SK-N-SH (cell line): ENCODE results near the gene RNF11. TPM values are rescaled to one million over a fixed set of nuclear protein-coding genes. Genes with fewer than 3 reads are reported as not detected.
"Not testable (repeated sequence)": the region's sequence is repeated elsewhere in the genome, so short reads cannot be mapped to it uniquely, and the experiment has no call there.

ENCODE experiments used
- CTCF ChIA-PET: fragments of 300-600, 350-600 bp; formaldehyde crosslinking; extraction: SDS; loops from one replicate; lab custom pipeline; 2021; lab: Yijun Ruan, JAX
- POLR2A ChIA-PET: fragments of 350-600 bp; sonication (Branson Sonifier 250); formaldehyde crosslinking; extraction: SDS; loops from one replicate; lab custom pipeline; 2020; ENCODE audit warnings: antibody characterized with exemption, inconsistent platforms; lab: Yijun Ruan, JAX
- DNase-seq: peaks from one replicate; pipeline ENCODE4 v3.0.0; 2012
- H2AFZ ChIP-seq: fragments of 200-600 bp; sonication (generic); 2 replicates; pipeline ENCODE4 v1.8.1; 2016; ENCODE audit warnings: antibody characterized with exemption, mild to moderate bottlenecking, low read depth
- H3F3A ChIP-seq: fragments of 200-600 bp; sonication (generic); replicated peaks from 2 replicates; pipeline ENCODE3; 2016; ENCODE audit warnings: antibody characterized with exemption, mild to moderate bottlenecking; ENCODE audit not compliant: insufficient read depth
- H3K27ac ChIP-seq, 2 experiments: fragments of 200-500 bp in 1 of 2; fragments of 200-600 bp in 1 of 2; sonication (Bioruptor generic) in 1 of 2; sonication (generic), shearing (Covaris generic) in 1 of 2; 2 replicates each; pipeline versions ENCODE4 v1.5.1 to v1.6.1; 2014 to 2016; ENCODE audit warnings: low read depth in 2 of 2, inconsistent platforms in 1 of 2, low read length in 1 of 2, mild to moderate bottlenecking in 1 of 2, mixed read lengths in 1 of 2
- H3K27me3 ChIP-seq: fragments of 200-600 bp; sonication (generic), shearing (Covaris generic); 2 replicates; pipeline ENCODE4 v1.6.1; 2016; ENCODE audit warnings: mixed run types; ENCODE audit not compliant: insufficient read depth
- H3K36me3 ChIP-seq, 2 experiments: fragments of 200-500 bp in 1 of 2; fragments of 200-600 bp in 1 of 2; sonication (Bioruptor generic) in 1 of 2; sonication (generic) in 1 of 2; replicated peaks in 1 of 2; 2 replicates each; pipeline versions ENCODE3 to v1.5.1; 2014 to 2016; ENCODE audit warnings: low read length in 1 of 2, mild to moderate bottlenecking in 1 of 2; ENCODE audit not compliant: insufficient read depth in 2 of 2, control insufficient read depth in 1 of 2
- H3K4me1 ChIP-seq, 2 experiments: fragments of 200-500 bp in 1 of 2; fragments of 200-600 bp in 1 of 2; sonication (Bioruptor generic) in 1 of 2; sonication (generic), shearing (Covaris generic) in 1 of 2; 2 replicates each; pipeline versions ENCODE4 v1.5.1 to v1.6.1; 2014 to 2016; ENCODE audit warnings: low read depth in 1 of 2, low read length in 1 of 2, mixed run types in 1 of 2; ENCODE audit not compliant: insufficient read depth in 2 of 2, control insufficient read depth in 1 of 2
- H3K4me2 ChIP-seq: fragments of 200-600 bp; sonication (generic), shearing (Covaris generic); 2 replicates; pipeline ENCODE4 v1.6.1; 2017; ENCODE audit warnings: mixed run types
- H3K4me3 ChIP-seq, 2 experiments: fragments of 200-500 bp in 1 of 2; fragments of 200-600 bp in 1 of 2; sonication (Bioruptor generic) in 1 of 2; sonication (generic), shearing (Covaris generic) in 1 of 2; 2 replicates each; pipeline versions ENCODE4 v1.5.1 to v1.8.1; 2014 to 2016; ENCODE audit warnings: low read depth in 2 of 2, inconsistent platforms in 1 of 2, low read length in 1 of 2, mild to moderate bottlenecking in 1 of 2, mixed read lengths in 1 of 2, moderate library complexity in 1 of 2
- H3K79me2 ChIP-seq: fragments of 200-600 bp; sonication (generic); 2 replicates; pipeline ENCODE4 v1.8.1; 2017; ENCODE audit warnings: mild to moderate bottlenecking; ENCODE audit not compliant: insufficient read depth
- H3K9ac ChIP-seq: fragments of 200-600 bp; sonication (generic); 2 replicates; pipeline ENCODE4 v1.6.1; 2017; ENCODE audit warnings: mixed run types
- H3K9me2 ChIP-seq: fragments of 200-600 bp; sonication (generic); 2 replicates; pipeline ENCODE4 v1.6.1; 2017; ENCODE audit warnings: mixed run types
- H3K9me3 ChIP-seq: fragments of 200-600 bp; sonication (generic); 2 replicates; pipeline ENCODE4 v1.6.1; 2017; ENCODE audit warnings: mixed run types, mild to moderate bottlenecking, moderate library complexity
- H4K20me1 ChIP-seq: fragments of 200-600 bp; sonication (generic); 2 replicates; pipeline ENCODE4 v1.6.1; 2017; ENCODE audit warnings: mild to moderate bottlenecking, mixed run types; ENCODE audit not compliant: insufficient read depth
- EZH2phosphoT487 ChIP-seq: fragments of 200-600 bp; sonication (generic); IDR thresholded peaks from 2 replicates; pipeline ENCODE4 v1.6.1; 2017; ENCODE audit warnings: low read depth, mixed run types, mild to moderate bottlenecking, antibody characterized with exemption, moderate library complexity, borderline replicate concordance
- FOXJ3 ChIP-seq: sonication (generic); formaldehyde crosslinking; IDR thresholded peaks from 2 replicates; pipeline ENCODE4 v1.5.1; 2020; ENCODE audit warnings: mild to moderate bottlenecking, missing genetic modification reagents
- GABPA ChIP-seq: IDR thresholded peaks from 2 replicates; pipeline ENCODE4 v1.4.0; 2012; ENCODE audit warnings: low read depth, mild to moderate bottlenecking
- RFX5 ChIP-seq: IDR thresholded peaks from 2 replicates; pipeline ENCODE4 v1.6.1; 2012; ENCODE audit warnings: mild to moderate bottlenecking, improper control_type of control experiment, low read length
- WGBS: methylation state at CpG from one replicate; pipeline ENCODE4 v1.1.6; 2017; ENCODE audit warnings: low lambda C conversion rate; 5-methylcytosine and 5-hydroxymethylcytosine counted together
- polyA plus RNA-seq, 3 experiments: library from polyadenylated mRNA; depleted of rRNA; stranded (reverse); fragments of >200 nt; gene quantifications; 2 replicates each; pipeline ENCODE4 v1.2.3, GENCODE V29; 2012
- TF ChIP-seq, protein P1 (sequence below): IDR thresholded peaks from 2 replicates; pipeline ENCODE4 v1.4.0; 2012; ENCODE audit warnings: low read depth, borderline replicate concordance
- TF ChIP-seq, protein P2 (sequence below): fragments of 150-350 bp; IDR thresholded peaks from 2 replicates; pipeline ENCODE4 v1.6.1; 2017; ENCODE audit warnings: antibody characterized with exemption, low read length, low read depth, borderline replicate concordance

Gene RNF11
- polyA plus RNA-seq, 1 of the 3 experiments (the other 2 are of a cell fraction): 62.5 TPM

DNA sequence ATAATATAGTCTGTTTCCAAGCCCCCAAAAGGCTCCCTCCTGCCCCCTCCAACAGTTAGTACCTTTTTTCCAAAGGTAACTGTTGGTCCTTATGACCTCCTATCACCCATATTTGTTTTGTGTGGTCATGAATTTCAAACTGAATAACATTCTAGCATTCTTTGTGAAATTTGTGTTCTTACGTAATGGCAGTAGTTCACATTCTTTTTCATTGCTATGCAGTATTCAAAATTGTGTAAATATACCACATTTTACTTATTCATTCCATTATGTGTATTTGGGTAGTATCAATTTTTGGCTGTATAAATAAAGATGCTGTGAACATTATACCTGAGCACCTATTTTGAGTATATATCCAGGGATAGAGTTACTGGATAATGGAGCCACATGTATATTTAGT lies 13.4 kb downstream of the RNF11 start (continued):
- no peak for TF ChIP-seq FOXJ3 (CRISPR knock-in tag)
- no peak for TF ChIP-seq GABPA
- TF ChIP-seq, protein P1, sequence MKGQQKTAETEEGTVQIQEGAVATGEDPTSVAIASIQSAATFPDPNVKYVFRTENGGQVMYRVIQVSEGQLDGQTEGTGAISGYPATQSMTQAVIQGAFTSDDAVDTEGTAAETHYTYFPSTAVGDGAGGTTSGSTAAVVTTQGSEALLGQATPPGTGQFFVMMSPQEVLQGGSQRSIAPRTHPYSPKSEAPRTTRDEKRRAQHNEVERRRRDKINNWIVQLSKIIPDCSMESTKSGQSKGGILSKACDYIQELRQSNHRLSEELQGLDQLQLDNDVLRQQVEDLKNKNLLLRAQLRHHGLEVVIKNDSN: no peak
- TF ChIP-seq, all 33 proteins: peak for 0

DNA sequence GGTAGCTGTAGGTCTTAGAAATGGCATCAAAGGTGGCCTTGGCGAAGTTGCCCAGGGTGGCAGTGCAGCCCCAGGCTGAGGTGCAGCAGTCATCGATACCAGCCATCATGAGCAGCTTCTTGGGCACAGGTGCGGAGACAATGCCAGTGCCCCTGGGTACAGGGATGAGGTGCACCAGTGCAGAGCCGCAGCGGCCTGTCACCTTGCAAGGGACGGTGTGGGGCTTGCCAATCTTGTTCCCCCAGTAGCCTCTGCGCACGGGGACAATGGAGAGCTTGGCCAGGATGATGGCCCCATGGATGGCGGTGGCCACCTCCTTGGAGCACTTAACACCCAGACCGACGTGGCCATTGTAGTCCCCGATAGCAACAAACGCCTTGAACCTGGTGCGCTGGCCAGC lies 14.7 kb downstream of the RNF11 start:
- H3K36me3 ChIP-seq, H3K9me3 ChIP-seq, H3F3A ChIP-seq, H3K27ac ChIP-seq, H2AFZ ChIP-seq, H3K4me3 ChIP-seq, H3K9ac ChIP-seq, H3K9me2 ChIP-seq, H3K4me2 ChIP-seq, H3K27me3 ChIP-seq, DNase-seq, POLR2A ChIA-PET, H3K4me1 ChIP-seq: not testable (repeated sequence)
- Histone ChIP-seq H3K79me2 (peaks cover 99% of the 10 kb centered on the region), H4K20me1 (peaks cover 100% of the 10 kb centered on the region)
- 100% methylated on average over 5 of the region's 14 CpGs for WGBS
- CTCF ChIA-PET: interaction anchor here (1.5 kb wide), 1 partner anchor 61 kb away, joined by 4 read pairs; no protein-coding TSS in a partner anchor

DNA sequence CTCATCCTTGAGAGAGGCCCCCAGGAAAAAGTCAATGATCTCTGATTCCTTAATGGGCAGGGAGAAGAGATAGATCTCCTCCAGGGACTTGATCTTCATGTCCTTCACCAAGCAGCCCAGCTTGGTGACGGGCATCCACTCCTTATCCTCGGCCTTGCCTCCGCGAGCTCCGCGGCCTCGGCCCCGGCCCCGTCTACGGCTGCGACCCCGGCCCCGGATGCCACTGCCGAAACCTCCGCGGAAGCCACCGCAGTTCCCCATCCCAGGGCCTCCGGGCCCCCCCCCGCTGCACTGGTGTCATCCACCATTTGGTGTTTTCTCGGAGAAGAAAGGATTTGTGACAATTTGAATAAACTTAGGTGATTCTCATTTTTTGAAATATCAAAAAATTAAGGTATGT lies 15.1 kb downstream of the RNF11 start:
- H3K9ac ChIP-seq, H3K9me3 ChIP-seq, H3K36me3 ChIP-seq, H3K27me3 ChIP-seq, H3F3A ChIP-seq, H2AFZ ChIP-seq, H3K4me2 ChIP-seq, H3K4me1 ChIP-seq, H3K27ac ChIP-seq, H3K4me3 ChIP-seq, DNase-seq, H3K9me2 ChIP-seq: not testable (repeated sequence)
- Histone ChIP-seq H4K20me1 (peaks cover 100% of the 10 kb centered on the region), H3K79me2 (peaks cover 99% of the 10 kb centered on the region)
- CTCF ChIA-PET: interaction anchor here (1.5 kb wide), 1 partner anchor 62 kb away, joined by 4 read pairs; no protein-coding TSS in a partner anchor
- POLR2A ChIA-PET: interaction anchor here (1.0 kb wide), 1 partner anchor 15 kb away, joined by 3 read pairs; the partner anchor contains the start of gene RNF11
- WGBS: 98% methylated on average over 17 of the region's 20 CpGs

DNA sequence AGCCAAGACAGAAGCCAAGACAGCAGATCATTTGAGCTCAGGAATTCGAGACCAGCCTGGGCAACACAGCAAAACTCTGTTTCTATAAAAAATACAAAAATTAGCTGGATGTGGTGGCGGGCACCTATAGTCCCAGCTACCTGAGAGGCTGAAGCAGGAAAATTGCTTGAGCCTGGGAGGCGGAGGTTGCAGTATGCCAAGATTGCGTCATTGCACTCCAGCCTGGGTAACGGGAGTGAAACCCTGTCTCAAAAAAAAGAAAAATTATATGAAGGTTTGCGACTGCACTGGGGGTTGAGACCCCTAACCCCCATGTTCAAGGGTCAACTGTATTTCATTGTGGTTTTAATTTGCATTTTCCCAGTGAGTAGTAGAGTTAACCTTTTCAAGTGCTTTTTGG lies 16.3 kb downstream of the RNF11 start:
- H3K79me2 ChIP-seq: peaks cover 99% of the 10 kb centered on the region
- H4K20me1 ChIP-seq: peaks cover 98% of the 10 kb centered on the region
- TF ChIP-seq, protein P2, sequence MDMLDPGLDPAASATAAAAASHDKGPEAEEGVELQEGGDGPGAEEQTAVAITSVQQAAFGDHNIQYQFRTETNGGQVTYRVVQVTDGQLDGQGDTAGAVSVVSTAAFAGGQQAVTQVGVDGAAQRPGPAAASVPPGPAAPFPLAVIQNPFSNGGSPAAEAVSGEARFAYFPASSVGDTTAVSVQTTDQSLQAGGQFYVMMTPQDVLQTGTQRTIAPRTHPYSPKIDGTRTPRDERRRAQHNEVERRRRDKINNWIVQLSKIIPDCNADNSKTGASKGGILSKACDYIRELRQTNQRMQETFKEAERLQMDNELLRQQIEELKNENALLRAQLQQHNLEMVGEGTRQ: no peak
- TF ChIP-seq EZH2phosphoT487 (no peak), GABPA (no peak), RFX5 (no peak)
- H3K9me3 ChIP-seq: no peaks in the 10 kb centered on the region
- POLR2A ChIA-PET: interaction anchor here (1.0 kb wide), 1 partner anchor 16 kb away, joined by 3 read pairs; the partner anchor contains the start of gene RNF11
- no peaks in the 10 kb centered on the region for H3K27me3 ChIP-seq
- H3K4me1 ChIP-seq: no peaks in the 10 kb centered on the region; a peak in 1 of 4 replicates
- H2AFZ ChIP-seq: no peak overlapping the region
- H3K9ac ChIP-seq: no peak overlapping the region
- H3F3A ChIP-seq: peaks cover 3% of the 10 kb centered on the region
- H3K27ac ChIP-seq: no peak overlapping the region
- no peak overlapping the region for H3K4me3 ChIP-seq
- CTCF ChIA-PET: interaction anchor here (0.7 kb wide), 1 partner anchor 60 kb away, joined by 3 read pairs; no protein-coding TSS in a partner anchor
- H3K4me2 ChIP-seq: no peak overlapping the region
- WGBS: 97% methylated on average over 6 of the region's 6 CpGs
- no peaks in the 10 kb centered on the region for H3K9me2 ChIP-seq
- DNase-seq: no peak
- no peaks in the 10 kb centered on the region for H3K36me3 ChIP-seq
